DND-41 (cell line): ENCODE data around the gene P2RX4.

Source experiments
- ATAC-seq: fragments of 200-7000 bp; cut with Tn5 transposase; 3 replicates; pipeline ENCODE4 v1.9.1; 2021; ENCODE audit warnings: low read depth; ENCODE audit not compliant: insufficient read depth
- DNase-seq: peaks from one replicate; pipeline ENCODE4 v3.0.0-alpha.2; 2020
- H2AFZ ChIP-seq: 2 replicates; pipeline ENCODE4 v1.6.0; 2012; ENCODE audit warnings: low read depth, low read length
- H3K27ac ChIP-seq: 2 replicates; pipeline ENCODE4 v1.5.1; 2012; ENCODE audit warnings: low read length, inconsistent platforms
- H3K27me3 ChIP-seq: fragments of 200-600 bp; sonication (generic); 2 replicates; pipeline ENCODE4 v1.6.0; 2012; ENCODE audit warnings: low read length, mild to moderate bottlenecking, inconsistent platforms; ENCODE audit not compliant: insufficient read depth, poor library complexity
- H3K36me3 ChIP-seq: 2 replicates; pipeline ENCODE4 v1.5.1; 2012; ENCODE audit warnings: low read length, inconsistent platforms; ENCODE audit not compliant: insufficient read depth
- H3K4me1 ChIP-seq: 2 replicates; pipeline ENCODE4 v1.5.1; 2012; ENCODE audit warnings: mild to moderate bottlenecking, low read length; ENCODE audit not compliant: insufficient read depth
- H3K4me2 ChIP-seq: 2 replicates; pipeline ENCODE4 v1.6.0; 2012; ENCODE audit warnings: mild to moderate bottlenecking, moderate library complexity, low read length, inconsistent platforms; ENCODE audit not compliant: insufficient read depth
- H3K4me3 ChIP-seq, 2 experiments: fragments of 200-600 bp in 1 of 2; shearing (Covaris generic) in 1 of 2; 2 replicates each; pipeline ENCODE4 v1.5.1; 2012 to 2016; ENCODE audit warnings: inconsistent platforms in 2 of 2, low read length in 2 of 2, mild to moderate bottlenecking in 2 of 2, low read depth in 1 of 2, moderate library complexity in 1 of 2
- H3K79me2 ChIP-seq: 2 replicates; pipeline ENCODE4 v1.6.0; 2012; ENCODE audit warnings: low read length, inconsistent platforms; ENCODE audit not compliant: insufficient read depth
- H3K9ac ChIP-seq: 2 replicates; pipeline ENCODE4 v1.6.0; 2012; ENCODE audit warnings: low read depth, mild to moderate bottlenecking, inconsistent platforms, low read length, moderate library complexity
- H3K9me3 ChIP-seq: 2 replicates; pipeline ENCODE4 v1.5.1; 2012; ENCODE audit warnings: low read length, moderate library complexity, mild to moderate bottlenecking, inconsistent platforms; ENCODE audit not compliant: insufficient read depth, severe bottlenecking
- H4K20me1 ChIP-seq: 2 replicates; pipeline ENCODE4 v1.6.0; 2012; ENCODE audit warnings: low read length; ENCODE audit not compliant: insufficient read depth
- CTCF ChIP-seq: IDR thresholded peaks from 2 replicates; pipeline ENCODE4 v1.5.1; 2012; ENCODE audit warnings: borderline replicate concordance, low read length, moderate library complexity, mild to moderate bottlenecking; ENCODE audit not compliant: poor library complexity, severe bottlenecking; ENCODE audit errors: extremely low read depth
- EZH2 ChIP-seq: IDR thresholded peaks from 3 replicates; pipeline ENCODE4 v1.6.1; 2012; ENCODE audit warnings: borderline replicate concordance, low read depth, mild to moderate bottlenecking, moderate library complexity, low read length, inconsistent platforms; ENCODE audit not compliant: severe bottlenecking

Gene P2RX4

DNA sequence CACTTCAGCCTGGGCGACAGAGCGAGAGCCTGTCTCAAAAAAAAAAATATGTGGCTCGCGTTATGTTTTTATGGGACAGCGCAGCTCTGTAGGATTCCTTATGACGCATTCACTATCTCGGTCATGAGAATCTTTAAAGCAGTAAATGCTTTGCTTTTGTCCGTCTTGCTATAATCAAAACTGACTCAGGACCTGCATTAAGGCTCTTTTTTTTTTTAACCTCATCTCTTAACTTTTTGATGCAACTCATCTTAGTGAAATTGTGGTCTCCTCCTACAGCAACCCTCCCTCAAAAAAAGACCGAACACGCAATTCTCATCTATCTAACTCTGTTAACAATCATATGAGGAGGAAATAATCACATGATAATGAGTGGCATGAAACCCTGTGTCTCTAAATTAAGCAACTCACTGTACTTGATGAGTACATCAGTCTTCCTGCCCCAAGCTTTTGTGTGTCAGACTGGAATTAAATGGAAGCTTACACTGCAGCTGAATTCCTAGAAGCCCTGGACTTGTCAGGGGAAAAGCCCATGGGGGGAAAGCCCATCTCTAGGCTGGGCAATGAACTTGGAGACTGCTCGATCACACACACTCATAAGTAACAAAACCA is 4.3 kb downstream of the P2RX4 start:
- Histone ChIP-seq H3K27me3 (no peaks in the 10 kb centered on the region), H4K20me1 (no peaks in the 10 kb centered on the region), H3K4me1 (peaks cover 17% of the 10 kb centered on the region), H2AFZ (no peak overlapping the region), H3K9me3 (no peaks in the 10 kb centered on the region), H3K36me3 (peaks cover 9% of the 10 kb centered on the region), H3K4me3 (no peak overlapping the region), H3K9ac (no peak overlapping the region), H3K27ac (no peak overlapping the region), H3K79me2 (peaks cover 10% of the 10 kb centered on the region; the same call in 1 of the 2 replicates), H3K4me2 (no peak overlapping the region)
- ATAC-seq (no peak), DNase-seq (no peak)
- TF ChIP-seq EZH2 (no peak), CTCF (no peak)

- DNase-seq (no peak), ATAC-seq (no peak)
- peaks cover 9% of the 10 kb centered on the region for H3K36me3 ChIP-seq
- no peak overlapping the region for H3K4me2 ChIP-seq
- no peaks in the 10 kb centered on the region for H3K27me3 ChIP-seq
- no peak overlapping the region for H3K27ac ChIP-seq
- no peaks in the 10 kb centered on the region for H3K9me3 ChIP-seq
- no peak overlapping the region for H3K4me3 ChIP-seq
- TF ChIP-seq EZH2 (no peak), CTCF (no peak)
- no peak overlapping the region for H3K9ac ChIP-seq
- H3K4me1 ChIP-seq, result peaks cover 13% of the 10 kb centered on the region
- peaks cover 10% of the 10 kb centered on the region; the same call in 1 of the 2 replicates for H3K79me2 ChIP-seq
- no peaks in the 10 kb centered on the region for H4K20me1 ChIP-seq
- H2AFZ ChIP-seq, result no peak overlapping the region
Observed at GRCh38 chr12:121214855-121215745, 5.2 kb downstream of the P2RX4 start.

DNA sequence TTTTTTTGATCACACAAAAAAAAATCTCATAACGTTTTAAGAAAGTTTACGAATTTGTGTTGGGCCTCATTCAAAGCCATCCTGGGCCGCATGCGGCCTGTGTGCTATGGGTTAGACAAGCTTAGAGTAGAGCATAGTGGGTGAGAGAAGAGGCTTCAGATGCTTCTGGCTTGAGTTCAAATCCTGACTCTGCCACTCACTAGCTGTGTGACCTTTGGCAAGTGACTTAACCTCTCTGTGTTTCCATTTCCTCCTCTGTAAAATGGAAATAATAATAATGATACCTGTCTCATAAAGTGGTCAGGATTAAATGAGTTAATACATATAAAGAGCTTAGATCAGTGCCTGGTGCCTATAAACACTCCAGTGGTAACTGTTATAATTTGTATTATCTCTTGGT is 6.2 kb downstream of the P2RX4 start:
- Histone ChIP-seq H3K9me3 (no peaks in the 10 kb centered on the region), H3K27me3 (no peaks in the 10 kb centered on the region), H3K4me3 (no peak overlapping the region), H3K4me1 (peaks cover 5% of the 10 kb centered on the region), H3K36me3 (peaks cover 9% of the 10 kb centered on the region; the same call in 1 of the 2 replicates), H4K20me1 (no peaks in the 10 kb centered on the region), H3K9ac (no peak overlapping the region), H3K4me2 (no peak overlapping the region), H3K27ac (no peak overlapping the region), H3K79me2 (0 out of 2 replicates have a peak, but pooled peaks cover 2% of the 10 kb centered on the region), H2AFZ (no peak overlapping the region)
- TF ChIP-seq CTCF (no peak), EZH2 (no peak)
- DNase-seq, result no peak
- ATAC-seq, result no peak
